Stimulated activated CD8-positive, alpha-beta memory T cell treated with anti-CD3 and anti-CD28 coated beads, Interleukin-2, amount 100 ng/mL, for 48 hours (primary cell): Measurements from ENCODE around the gene ABCF1.

Experiments
- DNase-seq, 2 donors: peaks; one replicate each; pipeline ENCODE4 v3.0.0-alpha.2; 2020; ENCODE audit warnings: low read depth in 2 of 2

The ABCF1 gene

GRCh38 chr6:30626484-30627366 is 55.5 kb downstream of the ABCF1 start, which contains the start of gene ATAT1:
Gene ATAT1, plus strand, starts transcription at chr6:30626874.
- DNase-seq: peak; percentile 77 to 86

DNA sequence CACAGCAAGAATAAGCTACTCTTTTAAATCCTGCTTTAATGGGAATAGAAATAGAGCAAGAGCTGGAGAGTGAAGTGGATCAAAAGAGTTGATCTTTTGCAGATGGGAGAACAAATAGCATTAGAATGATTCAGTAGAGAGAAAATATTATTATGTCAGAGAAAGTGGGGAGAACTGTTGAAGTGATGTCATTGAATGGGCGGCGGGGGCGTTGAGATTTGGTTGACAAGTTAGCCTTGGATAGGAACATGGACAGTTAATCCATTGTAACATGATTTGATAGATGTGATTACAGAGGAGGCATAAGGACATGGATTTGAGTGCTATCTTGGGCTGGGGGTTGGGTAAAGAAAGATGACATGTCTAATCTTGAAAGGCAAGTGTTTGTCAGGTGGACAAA is 64.6 kb downstream of the ABCF1 start:
- DNase-seq: no peak

DNA sequence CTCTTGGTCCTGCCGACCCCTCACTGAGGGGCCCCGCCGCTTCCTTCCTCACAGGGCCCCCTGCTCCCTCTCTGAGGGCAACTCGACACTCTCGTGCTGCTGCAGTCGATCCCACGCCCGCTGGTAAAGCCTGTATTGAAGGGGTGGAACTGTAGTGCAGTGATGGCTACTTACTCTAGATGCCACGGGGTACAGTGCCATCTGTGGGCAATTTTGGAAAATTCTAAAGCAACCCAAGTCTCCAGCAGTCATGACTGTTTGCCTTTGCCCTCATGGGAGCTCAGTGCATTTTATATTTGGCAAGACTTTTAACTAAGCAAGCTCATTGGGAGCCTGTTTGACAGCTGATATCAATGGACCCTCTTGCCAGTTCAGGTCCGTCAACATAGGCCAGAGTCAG is 69.2 kb downstream of the ABCF1 start:
- no peak for DNase-seq

DNA sequence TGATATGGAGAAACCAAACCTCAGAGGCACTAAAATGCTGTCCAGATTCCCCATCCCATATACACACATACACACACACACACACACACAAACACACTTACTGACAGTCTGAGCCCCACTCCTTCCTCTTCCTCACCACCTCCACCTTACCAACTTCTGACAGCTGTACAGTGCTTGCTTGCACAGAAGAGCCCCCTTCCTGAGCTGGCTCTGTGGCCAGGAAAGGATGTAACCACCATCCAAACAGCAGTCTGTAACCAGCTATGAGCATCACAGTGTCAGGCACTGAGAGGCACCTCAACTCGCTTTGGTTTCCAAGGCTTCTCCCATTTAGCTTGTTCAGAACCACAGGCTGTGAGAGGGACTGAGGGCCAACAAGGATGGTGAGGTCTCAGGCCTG is 69.8 kb downstream of the ABCF1 start:
- no peak for DNase-seq
